HG03039 (cell line): Measurements from ENCODE around the gene HGS.
"Not testable (repeated sequence)": the region's sequence is repeated elsewhere in the genome, so short reads cannot be mapped to it uniquely, and the experiment has no call there.

Experiments used
- ATAC-seq: cut with Tn5 transposase; IDR thresholded peaks from one replicate; pipeline ENCODE4 v1.9.1; 2021; ENCODE audit warnings: mild to moderate bottlenecking, moderate library complexity; ENCODE audit not compliant: unreplicated experiment

HGS gene

GRCh38 chr17:81655378-81656117, 28.3 kb upstream of the HGS start:
- ATAC-seq: no peak

GRCh38 chr17:81656118-81656743, 27.6 kb upstream of the HGS start, which contains the start of gene PDE6G:
PDE6G (minus strand) TSS chr17:81656542; CDS start chr17:81653305, 3,237 bp downstream.
- ATAC-seq: no peak

- ATAC-seq: no peak
Measured at GRCh38 chr17:81656835-81657234, 27.0 kb upstream of the HGS start.

- no peak for ATAC-seq
Measured at GRCh38 chr17:81659038-81659437, 24.8 kb upstream of the HGS start.

DNA sequence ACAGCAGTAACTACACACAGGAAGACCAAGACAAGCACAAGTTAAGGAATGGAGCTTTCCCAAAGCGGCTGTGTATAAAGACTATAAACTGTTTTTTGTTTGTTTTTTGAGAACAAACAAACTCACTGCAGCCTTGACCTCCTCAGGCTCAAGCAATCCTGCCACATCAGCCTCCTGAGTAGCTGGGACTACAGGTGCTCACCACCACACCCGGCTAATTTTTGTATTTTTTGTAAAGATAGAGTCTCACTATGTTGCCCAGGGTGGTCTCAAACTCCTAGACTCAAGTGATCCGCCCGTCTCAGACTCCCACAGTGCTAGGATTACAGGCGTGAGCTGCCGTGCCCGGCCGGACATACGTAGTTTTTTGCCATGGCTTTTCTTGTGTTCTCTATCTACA, 23.4 kb upstream of the HGS start:
- no peak for ATAC-seq

DNA sequence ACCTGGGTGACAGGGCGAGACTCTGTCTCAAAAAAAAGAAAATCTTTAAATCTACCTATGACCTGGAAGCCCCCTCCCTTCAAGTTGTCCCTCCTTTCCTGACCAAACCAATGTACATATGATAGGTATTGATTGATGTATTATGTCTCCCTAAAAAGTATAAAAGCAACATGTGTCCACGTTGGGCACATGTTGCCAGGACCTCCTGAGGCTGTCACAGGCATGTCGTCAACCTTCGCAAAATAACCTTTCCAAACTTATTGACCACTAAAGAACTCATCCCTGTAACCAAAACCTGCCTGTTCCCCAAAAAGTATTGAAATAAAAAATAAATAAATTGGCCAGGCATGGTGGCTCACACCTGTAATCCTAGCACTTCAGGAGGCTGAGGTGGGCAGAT, 21.8 kb upstream of the HGS start:
- ATAC-seq: no peak

GRCh38 chr17:81664051-81664470, 19.8 kb upstream of the HGS start:
- ATAC-seq: no peak

DNA sequence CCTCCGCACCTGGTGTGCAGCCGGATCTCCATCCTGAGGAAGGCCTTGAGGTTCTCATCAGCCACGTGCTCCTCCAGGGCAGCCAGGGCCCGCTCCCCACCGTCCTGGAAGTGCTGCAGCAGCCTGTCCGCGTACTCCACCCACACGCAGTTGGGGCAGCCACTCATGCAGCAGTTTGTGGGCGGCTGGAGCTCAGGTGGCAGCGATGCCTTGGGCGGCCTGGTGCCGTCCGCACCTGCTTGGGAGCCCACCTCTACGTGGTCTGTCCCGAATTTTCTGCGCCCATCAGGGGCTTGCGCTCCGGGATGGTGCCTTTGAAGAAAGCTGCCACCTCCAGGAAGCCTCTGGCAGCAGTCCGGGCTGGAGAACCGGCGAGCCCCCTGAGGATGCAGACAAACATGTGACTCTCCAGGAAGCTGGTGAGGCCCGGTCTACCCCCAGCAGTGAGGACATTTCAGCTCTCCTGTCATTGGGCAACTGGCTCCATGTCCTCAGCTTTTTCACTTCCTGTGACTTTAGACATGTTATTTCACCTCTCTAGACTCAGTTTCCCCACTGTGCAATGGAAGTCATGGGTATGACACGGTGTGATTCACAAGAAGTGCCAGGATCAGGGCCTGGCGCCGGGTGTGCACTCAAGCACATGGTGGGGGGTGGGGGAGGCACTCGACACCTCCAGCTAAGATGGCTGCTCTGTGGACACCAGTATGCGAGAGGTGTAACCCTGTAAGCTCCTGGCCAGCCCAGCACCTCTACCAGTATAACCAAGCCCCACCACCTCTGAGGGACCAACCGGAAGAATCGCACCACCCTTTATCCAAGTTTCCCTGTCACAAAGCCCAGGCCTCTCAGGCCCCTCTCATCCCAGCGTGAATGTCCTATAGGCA, 18.4 kb upstream of the HGS start:
- ATAC-seq: no peak

- no peak for ATAC-seq
Measured at GRCh38 chr17:81666092-81666341, 17.8 kb upstream of the HGS start.

DNA sequence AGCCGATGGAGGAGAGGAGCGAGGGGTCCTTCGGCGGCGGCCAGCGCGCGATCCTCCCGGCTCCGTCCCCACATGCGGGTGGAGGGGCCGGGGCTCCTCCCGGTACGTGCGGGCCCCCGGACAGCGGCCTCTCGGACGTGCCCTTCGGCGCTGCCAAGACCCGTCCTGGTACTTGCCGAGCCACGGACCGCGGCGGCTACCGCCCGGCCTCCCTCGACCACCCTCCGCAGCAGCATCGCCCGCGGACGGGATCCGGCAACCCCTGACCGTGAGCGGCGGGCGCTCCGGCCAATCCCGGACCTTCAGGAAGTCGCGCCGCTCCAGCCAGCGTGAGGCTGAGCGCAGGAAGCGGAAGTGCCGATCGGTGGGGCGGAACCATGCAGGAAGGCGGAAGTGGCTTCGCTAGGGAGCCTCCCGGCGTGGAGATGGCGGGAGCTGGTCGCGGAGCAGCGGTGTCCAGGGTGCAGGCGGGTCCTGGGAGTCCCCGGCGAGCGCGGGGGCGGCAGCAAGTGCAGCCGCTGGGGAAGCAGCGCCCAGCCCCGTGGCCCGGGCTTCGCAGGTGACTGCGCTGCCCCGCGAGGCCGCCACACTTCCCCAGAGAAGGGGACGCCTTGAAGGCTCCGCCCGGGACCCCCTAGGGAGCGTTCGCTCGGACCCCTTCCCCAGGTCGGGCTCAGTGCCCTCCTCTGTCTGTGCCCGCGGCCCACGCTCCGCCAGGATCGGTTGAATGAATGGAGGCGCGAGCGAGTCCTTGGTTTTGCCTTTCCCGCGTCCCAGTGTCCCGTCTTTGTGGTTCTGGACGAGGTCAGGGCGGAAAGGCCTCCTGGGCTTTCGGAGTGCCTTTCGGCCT, 17.2 kb upstream of the HGS start, which contains the start of the genes CCDC137 and OXLD1:
Gene CCDC137 (plus strand): TSS at position 396 of the 850 bp plus-strand sequence. CDS start 30 bp downstream, at position 426.
Gene OXLD1 (minus strand): TSS at position 264 of the 850 bp plus-strand sequence. CDS start 28 bp downstream, at position 236.
- peak; percentile 90 for ATAC-seq

DNA sequence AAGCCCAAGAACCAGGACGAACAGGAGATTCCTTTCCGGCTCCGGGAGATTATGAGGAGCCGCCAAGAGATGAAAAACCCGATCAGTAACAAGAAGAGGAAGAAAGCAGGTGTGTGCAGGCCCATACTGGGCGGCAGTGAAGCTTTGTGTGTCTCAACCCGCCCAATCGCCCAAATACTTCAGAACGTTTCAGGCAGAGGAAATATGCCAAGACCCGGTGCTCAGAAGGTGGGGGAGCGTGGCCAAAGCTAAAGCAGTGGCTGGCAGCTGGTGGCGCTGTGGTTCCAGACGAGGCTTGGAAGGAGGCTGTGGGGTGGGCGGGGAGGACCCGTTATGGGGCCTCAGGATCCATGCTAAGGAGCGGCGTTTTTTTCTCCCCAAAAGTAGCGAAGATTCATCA, 16.1 kb upstream of the HGS start:
- ATAC-seq: no peak

- ATAC-seq: no peak
Measured at GRCh38 chr17:81672504-81672903, 11.3 kb upstream of the HGS start.

GRCh38 chr17:81672954-81673353, 10.9 kb upstream of the HGS start:
- no peak for ATAC-seq

GRCh38 chr17:81673561-81674258, 10.1 kb upstream of the HGS start:
- ATAC-seq: no peak

- ATAC-seq: not testable (repeated sequence)
Measured at GRCh38 chr17:81675515-81676221, 8.1 kb upstream of the HGS start.

DNA sequence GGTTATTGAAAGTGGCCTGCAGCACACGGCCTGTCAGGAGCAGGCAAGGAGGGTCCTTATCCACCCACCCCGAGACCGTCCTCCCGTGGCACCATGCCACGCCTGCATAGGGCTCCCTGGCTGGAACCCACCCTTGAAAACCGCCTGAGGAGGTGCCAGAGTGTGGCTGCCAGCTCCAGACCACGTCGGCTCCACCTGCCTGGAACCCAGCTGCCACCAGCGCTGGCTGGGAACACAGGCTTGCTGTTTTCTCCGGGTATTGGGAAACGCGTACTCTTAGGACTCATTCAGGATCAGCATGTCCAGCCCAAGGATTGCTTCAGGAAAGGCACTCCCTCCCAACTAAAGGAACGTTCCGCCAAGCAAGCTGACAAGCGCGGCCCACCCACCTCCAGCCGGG, 6.9 kb upstream of the HGS start:
- no peak for ATAC-seq

DNA sequence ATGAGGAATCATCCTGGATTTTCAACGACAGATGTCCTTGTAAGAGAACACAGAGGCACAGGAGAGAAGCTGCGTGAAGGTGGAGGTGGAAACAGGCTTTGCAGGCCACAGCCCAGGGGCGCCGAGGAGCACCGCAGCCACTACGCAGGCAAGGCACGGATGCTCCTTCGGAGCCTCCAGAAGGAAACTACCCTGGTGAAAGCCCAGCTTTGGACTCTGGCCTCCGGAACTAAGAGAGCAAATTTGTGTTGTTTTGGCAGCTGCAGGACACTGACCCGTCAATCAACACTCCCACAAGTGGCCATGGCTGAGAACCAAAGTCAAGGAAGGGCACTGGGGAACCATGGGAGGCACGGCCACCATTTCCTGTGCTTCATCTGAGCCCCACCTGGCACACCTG, 3.7 kb upstream of the HGS start:
- ATAC-seq: no peak

DNA sequence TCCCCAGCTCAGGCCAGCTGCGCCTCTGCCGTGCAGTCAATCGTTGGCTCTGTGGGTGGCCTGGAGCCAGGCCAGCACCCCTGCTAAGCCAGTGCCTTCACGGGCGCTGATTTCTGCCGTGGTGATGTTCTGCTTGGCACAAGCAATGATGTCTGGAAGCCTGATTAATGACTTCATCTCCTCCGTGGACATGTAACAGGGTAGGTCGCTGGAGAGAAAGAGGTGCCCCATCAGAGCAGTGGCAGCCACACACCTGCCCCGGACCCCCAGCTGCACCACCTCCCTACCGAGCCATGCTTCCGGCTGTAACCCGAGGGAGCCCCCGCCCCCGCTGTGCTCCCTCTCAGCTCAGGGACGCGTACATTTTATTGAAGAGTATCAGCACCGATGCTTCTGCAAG, 2.1 kb upstream of the HGS start:
- ATAC-seq: no peak

- ATAC-seq: no peak
Measured at GRCh38 chr17:81682565-81683207, 1.1 kb upstream of the HGS start.
